Measurements from ENCODE around the gene DECR2.

DECR2 gene

GRCh38 chr16:398561-399339 lies 2.9 kb upstream of the DECR2 start:
- no peak for TF ChIP-seq ZNF70 (CRISPR knock-in tag; IDR thresholded peaks at IDR 0.05)
- no peak for TF ChIP-seq TCF4 (CRISPR knock-in tag; IDR thresholded peaks at IDR 0.05; ENCODE audit: borderline replicate concordance)
- no peak for TF ChIP-seq ISL1 (CRISPR knock-in tag; IDR thresholded peaks at IDR 0.05)
- TF ChIP-seq POU6F1 (CRISPR knock-in tag; IDR thresholded peaks at IDR 0.05; ENCODE audit: borderline replicate concordance, low read depth), result no peak
- TF ChIP-seq RARB (CRISPR knock-in tag; IDR thresholded peaks at IDR 0.05), result no peak
- TF ChIP-seq CSRNP3 (CRISPR knock-in tag; IDR thresholded peaks at IDR 0.05), result no peak
- no peak for TF ChIP-seq ZC3H10 (CRISPR knock-in tag; IDR thresholded peaks at IDR 0.05)
- TF ChIP-seq PATZ1 (CRISPR knock-in tag; IDR thresholded peaks at IDR 0.05; ENCODE audit: borderline replicate concordance), result no peak
- no peak for TF ChIP-seq ZFP3 (CRISPR knock-in tag; IDR thresholded peaks at IDR 0.05)
- TF ChIP-seq ESRRG (CRISPR knock-in tag; IDR thresholded peaks at IDR 0.05), result no peak
- no peak for TF ChIP-seq ZNF8 (CRISPR knock-in tag; IDR thresholded peaks at IDR 0.05)
- no peak for TF ChIP-seq CSDC2 (CRISPR knock-in tag; IDR thresholded peaks at IDR 0.05)
- TF ChIP-seq ZFP30 (CRISPR knock-in tag; IDR thresholded peaks at IDR 0.05), result no peak
- no peak for TF ChIP-seq PPARA (CRISPR knock-in tag; IDR thresholded peaks at IDR 0.05; ENCODE audit: borderline replicate concordance)
- no peak for TF ChIP-seq ARNTL (CRISPR knock-in tag; IDR thresholded peaks at IDR 0.05; ENCODE audit: borderline replicate concordance, low read depth)
- TF ChIP-seq TOX (CRISPR knock-in tag; IDR thresholded peaks at IDR 0.05; ENCODE audit: borderline replicate concordance), result no peak
- no peak for TF ChIP-seq CREB5 (CRISPR knock-in tag; IDR thresholded peaks at IDR 0.05; ENCODE audit: low read depth)
- no peak for TF ChIP-seq ZNF565 (CRISPR knock-in tag; conservative IDR thresholded peaks at IDR 0.05; ENCODE audit: low read depth)
- TF ChIP-seq GLIS3 (CRISPR knock-in tag; IDR thresholded peaks at IDR 0.05), result no peak
- ATAC-seq, result no peak

- no peak for TF ChIP-seq ZNF70 (CRISPR knock-in tag; IDR thresholded peaks at IDR 0.05)
- no peak for TF ChIP-seq TOX (CRISPR knock-in tag; IDR thresholded peaks at IDR 0.05; ENCODE audit: borderline replicate concordance)
- TF ChIP-seq CREB5 (CRISPR knock-in tag; IDR thresholded peaks at IDR 0.05; ENCODE audit: low read depth), result no peak
- no peak for TF ChIP-seq BACH2 (CRISPR knock-in tag; IDR thresholded peaks at IDR 0.05; ENCODE audit: borderline replicate concordance)
- no peak for TF ChIP-seq CSDC2 (CRISPR knock-in tag; IDR thresholded peaks at IDR 0.05)
- no peak for TF ChIP-seq POU6F1 (CRISPR knock-in tag; IDR thresholded peaks at IDR 0.05; ENCODE audit: borderline replicate concordance, low read depth)
- no peak for ATAC-seq
Observed at GRCh38 chr16:399340-400019, 2.2 kb upstream of the DECR2 start.

All from SK-N-SH treated with all-trans-retinoic acid at 6 μM for 48 hours (cell line).